HG03097 (cell line): ENCODE results near the gene ZNF384.
A peak's percentile ranks its signal among the peaks of the same experiment; 100 is the strongest.
"Not testable (repeated sequence)": the region's sequence is repeated elsewhere in the genome, so short reads cannot be mapped to it uniquely, and the experiment has no call there.

Experiments used
- ATAC-seq: cut with Tn5 transposase; IDR thresholded peaks from one replicate; pipeline ENCODE4 v1.9.1; 2021; ENCODE audit not compliant: unreplicated experiment, low FRiP score

The ZNF384 gene

DNA sequence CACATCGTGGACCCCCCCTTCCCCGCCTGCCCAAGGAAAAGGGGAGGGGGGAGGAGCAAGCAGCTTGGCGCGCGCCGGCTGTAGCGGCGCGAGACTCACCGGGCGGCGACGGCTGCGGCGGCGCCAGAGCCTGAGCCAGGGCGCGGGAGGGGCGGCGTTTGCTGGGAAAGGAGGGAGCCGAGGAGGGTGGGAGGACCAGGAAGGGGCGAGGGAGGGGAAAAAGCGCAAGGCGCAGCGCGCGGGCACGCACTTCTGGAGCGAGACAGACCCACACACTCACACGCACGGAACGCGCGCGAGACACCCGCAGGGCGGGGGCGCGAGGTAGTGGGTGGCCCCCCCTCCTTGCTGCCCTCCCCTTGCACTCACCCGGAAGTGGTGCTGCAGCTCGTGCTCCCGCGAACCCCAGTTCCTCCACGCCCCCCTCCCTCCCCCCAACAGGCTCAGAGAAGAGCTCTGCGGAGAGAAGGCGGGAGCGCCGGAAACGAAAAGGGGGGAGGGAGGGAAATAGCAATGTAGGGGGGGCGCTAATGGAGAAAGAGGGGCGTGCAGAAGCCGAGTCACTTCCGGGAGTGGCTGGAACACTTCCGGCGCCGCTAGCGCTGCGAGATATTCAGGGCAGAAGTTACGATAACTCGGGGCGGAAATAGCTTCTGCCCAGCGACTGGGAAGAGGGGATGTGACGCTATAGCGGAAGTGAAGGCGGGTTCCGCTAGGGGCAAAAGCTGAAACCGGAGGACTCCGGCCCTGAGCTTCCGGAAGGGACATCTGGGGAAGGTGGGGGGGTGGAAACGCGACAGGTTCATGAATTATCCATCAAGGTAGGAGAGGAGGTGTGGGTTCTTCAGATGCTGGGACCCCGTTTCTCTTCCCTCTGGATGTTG lies at the start of gene ZNF384:
TSS of gene ZNF384 (minus strand) at position 377 of the 884 bp plus-strand sequence. CDS start 9,855 bp downstream, outside the sequence.
- ATAC-seq: peak; percentile 75

GRCh38 chr12:6736754-6737153 lies 47.6 kb upstream of the ZNF384 start:
- ATAC-seq: no peak

GRCh38 chr12:6735448-6736191 lies 46.4 kb upstream of the ZNF384 start:
- no peak for ATAC-seq

DNA sequence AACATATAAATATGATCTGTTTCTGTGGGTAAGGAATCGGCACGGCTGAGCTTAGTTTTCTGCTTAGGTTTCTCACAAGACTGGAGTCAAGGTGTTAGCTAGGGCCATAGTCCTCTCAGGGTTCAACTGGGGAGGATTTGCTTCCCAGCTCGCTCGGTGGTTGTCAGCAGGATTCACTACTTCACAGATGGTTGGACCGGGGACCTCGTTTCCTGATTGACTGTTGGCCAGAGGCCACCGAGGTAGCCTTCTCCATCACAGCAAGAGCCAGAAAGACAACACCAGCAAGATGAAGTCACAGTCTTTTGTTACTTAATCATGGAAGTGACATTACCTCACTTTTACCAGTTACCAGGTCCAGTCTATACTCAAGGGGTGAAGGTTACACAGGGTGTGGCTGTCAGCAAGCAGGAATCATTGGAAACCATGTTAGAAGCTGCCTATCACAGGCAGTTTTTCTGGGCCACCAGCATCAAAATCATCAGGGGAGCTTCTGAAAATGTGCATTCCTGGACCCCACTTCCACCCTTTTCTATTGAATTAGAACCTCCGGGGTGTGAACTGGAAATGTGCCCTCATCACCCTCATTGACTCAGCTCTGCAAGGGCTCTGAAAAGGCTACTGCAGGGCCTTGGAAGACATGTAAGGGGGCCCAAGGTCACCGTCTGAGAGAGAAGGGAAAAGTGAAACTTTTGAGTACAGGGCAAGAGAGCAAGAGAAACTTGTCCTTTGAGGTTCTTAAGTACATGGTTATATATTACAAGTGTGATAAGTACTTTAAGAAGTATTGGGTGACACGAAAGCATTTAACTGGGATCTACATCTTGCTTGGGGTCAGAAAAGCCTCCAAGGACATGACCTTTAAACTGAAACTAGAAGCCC lies 45.6 kb upstream of the ZNF384 start:
- ATAC-seq: no peak

DNA sequence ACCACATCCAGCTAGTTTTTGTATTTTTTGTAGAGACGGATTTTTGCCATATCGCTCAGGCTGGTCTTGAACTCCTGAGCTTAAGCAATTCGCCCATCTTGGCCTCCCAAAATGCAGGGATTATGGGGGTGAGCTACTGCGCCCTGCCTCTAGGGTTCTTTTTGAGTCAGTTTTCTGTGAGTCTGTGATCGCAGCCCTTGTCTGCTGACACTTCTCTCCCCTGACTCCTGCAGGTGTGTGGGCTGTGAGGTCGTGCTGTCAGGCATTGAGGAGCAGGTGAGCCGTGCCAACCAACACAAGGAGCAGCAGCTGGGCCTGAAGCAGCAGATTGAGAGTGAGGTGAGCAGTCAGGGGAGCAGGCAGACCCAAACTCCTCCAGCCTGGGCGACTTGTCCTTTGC lies 41.0 kb upstream of the ZNF384 start:
- no peak for ATAC-seq

- no peak for ATAC-seq
Measured at GRCh38 chr12:6729186-6729585, 40.0 kb upstream of the ZNF384 start.

GRCh38 chr12:6725350-6725749 lies 36.2 kb upstream of the ZNF384 start:
- ATAC-seq: no peak

DNA sequence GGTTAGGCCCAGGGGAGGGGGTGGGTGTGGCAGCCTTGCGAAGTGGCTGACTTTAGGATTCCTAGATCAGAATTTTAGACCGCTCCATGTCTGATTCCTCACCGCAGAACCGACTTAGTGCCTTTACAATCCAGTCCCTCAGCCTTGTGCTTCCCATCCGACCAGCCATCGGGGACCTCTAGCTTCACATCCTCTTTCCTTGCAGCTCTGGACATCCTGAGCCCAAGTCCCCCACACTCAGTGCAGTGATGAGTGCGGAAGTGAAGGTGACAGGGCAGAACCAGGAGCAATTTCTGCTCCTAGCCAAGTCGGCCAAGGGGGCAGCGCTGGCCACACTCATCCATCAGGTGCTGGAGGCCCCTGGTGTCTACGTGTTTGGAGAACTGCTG lies 35.2 kb upstream of the ZNF384 start:
- ATAC-seq: peak; percentile 27

GRCh38 chr12:6723607-6724408 lies 34.6 kb upstream of the ZNF384 start, which contains the start of gene COPS7A:
TSS of gene COPS7A (plus strand) at chr12:6724046. CDS start at chr12:6724657, 611 bp downstream.
- peak; percentile 87 for ATAC-seq

- ATAC-seq: no peak
Measured at GRCh38 chr12:6722863-6723262, 33.7 kb upstream of the ZNF384 start.

- no peak for ATAC-seq
Measured at GRCh38 chr12:6716874-6717437, 27.8 kb upstream of the ZNF384 start.

- not testable (repeated sequence) for ATAC-seq
Measured at GRCh38 chr12:6716031-6716873, 27.1 kb upstream of the ZNF384 start.

- no peak for ATAC-seq
Measured at GRCh38 chr12:6708960-6709394, 19.8 kb upstream of the ZNF384 start.

- ATAC-seq: not testable (repeated sequence)
Measured at GRCh38 chr12:6708351-6708750, 19.2 kb upstream of the ZNF384 start.

DNA sequence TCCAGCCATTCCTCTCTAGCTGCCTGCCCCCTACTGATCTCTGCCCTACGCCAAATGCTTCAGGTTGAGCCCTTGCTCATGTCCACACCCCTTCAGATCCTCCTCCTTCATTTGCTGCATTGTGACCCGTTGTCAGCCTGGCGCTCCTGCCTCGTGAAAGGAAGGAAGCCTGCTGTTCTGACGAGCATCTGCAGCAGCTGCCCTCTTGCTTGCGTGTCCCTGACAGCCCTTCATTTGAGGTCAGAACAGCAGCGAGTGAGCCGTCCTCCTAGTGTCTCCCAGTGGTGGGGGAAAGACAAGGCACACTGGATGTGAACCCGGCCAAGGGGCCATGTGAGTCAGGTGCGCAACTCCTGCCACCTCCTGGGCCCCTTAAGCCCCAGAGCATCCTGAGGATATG lies 14.5 kb upstream of the ZNF384 start:
- ATAC-seq: no peak

GRCh38 chr12:6701078-6701768 lies 12.0 kb upstream of the ZNF384 start:
- ATAC-seq: no peak

GRCh38 chr12:6700646-6701051 lies 11.5 kb upstream of the ZNF384 start, which contains the start of gene PIANP:
TSS of gene PIANP (minus strand) at chr12:6700815. CDS start at chr12:6698061, 2,754 bp downstream.
- ATAC-seq: no peak
